HG03139 (cell line): Measurements from ENCODE around the gene CRNN.

ENCODE experiments used
- ATAC-seq: cut with Tn5 transposase; IDR thresholded peaks from one replicate; pipeline ENCODE4 v1.9.1; 2021; ENCODE audit not compliant: unreplicated experiment

CRNN gene

DNA sequence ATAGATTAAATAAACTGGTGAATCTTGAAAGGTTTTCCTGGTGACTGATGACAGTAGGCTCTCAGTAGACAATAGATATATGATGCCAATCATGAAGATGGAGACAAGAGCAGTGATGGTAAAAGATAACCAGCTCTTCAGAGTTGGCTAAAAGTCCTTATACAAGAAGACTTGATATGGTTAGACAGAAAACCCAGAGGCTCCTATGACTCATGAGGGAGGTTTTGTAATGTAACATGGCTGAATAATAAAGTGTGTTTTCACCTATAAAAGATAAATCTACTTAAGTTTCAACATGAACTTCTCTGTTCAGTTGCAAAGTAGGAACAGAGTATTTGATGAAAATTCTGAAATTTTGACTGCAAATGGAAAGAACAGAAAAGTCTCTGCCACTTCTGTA, 12.7 kb upstream of the CRNN start:
- ATAC-seq, result no peak

DNA sequence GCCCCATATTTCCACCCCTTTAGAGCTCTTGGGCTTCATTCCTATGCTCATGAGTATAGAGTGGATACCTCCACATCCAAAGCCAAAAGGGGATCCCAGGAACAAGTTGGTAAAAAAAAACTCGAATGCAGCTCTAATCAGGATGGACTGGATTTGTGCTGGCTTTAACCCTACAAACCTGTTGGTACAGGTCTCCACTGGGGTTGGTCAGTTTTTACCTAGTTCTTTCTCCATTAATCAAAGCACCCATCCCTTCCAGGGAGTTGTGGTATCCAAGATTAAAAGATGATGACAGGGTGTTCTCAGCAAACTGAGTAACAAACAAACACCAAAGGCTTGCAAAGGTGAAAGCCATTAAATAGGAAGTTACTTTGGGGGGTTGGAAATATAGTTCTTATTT, 5.9 kb upstream of the CRNN start:
- ATAC-seq, result no peak

DNA sequence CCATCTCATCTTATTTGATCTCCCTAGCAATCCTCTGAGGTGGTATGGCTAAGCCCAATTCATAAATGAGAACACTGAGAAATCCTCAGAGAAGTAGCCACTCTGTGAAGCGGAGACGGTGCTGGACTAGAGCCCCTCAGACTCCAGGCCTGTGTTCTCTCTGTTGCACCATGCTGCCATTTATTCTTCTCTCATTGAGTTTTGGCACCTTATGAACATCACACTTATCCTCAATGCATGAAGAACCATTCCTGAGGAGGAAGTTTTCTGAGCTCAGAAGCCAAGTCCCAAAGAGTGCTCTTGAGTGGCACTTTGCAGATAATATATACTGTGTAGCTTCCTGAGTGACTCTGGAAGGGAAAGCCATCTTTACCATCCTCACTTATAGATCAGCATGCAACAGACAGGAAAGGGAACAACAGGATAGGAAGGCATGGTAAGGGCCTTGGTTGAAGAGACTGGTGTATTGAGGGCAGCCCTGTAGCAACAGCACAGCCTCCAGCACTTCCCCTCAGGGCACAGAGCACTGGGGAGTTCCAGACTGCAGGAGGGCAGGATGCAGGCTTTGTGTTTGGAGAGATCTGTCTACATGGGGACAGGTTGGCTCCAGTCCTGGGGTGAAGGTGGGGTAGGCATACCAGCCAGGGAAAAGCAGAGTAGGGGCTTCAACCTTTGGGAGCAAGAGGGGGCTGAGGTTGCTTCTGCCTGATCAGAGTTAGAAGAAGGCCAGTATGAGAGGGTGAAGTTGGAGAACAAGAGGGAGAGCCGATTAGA, 1.6 kb upstream of the CRNN start:
- ATAC-seq, result no peak

DNA sequence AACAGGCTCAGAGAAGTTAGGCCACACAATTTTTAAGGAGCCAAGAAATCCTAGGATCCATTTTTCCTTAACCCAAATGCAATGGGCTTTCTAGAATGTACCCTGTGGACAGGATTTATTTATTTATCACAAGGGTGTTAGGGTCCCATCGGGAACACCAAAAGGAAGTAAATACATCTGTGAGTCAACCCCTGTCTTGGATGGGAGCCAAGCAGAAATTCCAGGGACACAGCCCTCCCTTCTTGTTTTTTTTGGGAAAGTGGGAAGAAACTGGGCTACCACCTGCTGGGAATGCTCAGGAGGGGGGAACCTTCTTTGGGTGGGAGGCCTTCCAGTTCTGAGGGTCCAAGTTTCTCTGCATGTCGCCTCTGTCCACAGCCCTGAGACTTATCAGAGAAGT, 1.3 kb downstream of the CRNN start:
- ATAC-seq, result no peak

DNA sequence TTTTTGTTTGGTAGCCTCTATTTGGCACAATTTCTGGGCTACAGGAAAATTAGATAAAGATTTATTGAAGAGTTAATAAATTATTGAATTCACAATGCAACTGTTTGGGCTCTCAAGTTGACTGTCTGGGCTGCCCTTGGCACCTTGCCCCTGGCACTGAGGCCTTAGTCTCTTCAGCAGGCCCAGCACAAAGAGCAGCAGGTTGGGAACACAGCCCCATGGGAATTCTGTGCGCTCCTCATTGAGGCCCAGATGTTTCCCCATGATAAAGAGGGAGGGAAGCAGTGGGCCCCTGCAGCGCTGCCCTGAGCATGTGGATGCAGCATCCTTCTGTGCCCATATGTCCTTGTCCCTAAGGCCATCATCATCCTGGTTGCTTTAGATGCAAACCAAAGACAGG, 2.9 kb downstream of the CRNN start:
- no peak for ATAC-seq

DNA sequence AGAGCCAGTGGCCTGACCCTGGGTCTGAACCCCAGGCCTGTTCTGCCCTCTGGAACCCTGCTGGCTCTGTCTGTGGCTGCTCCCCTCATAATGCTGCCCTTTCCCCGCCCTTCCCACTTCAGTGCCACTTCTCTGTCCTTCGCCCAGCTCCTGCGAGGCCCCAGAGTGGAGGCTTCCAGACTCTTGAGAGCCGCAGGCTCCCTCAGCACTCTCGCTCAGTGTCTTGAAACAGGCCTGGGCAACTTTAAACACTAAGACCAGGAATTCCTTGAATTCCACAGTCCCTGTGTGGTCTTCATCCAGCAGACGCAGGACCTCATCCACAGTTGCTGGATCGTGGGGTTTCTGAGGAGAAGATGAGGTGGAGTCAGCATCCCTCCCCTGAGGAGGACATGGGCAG, 3.5 kb downstream of the CRNN start:
- ATAC-seq, result no peak

DNA sequence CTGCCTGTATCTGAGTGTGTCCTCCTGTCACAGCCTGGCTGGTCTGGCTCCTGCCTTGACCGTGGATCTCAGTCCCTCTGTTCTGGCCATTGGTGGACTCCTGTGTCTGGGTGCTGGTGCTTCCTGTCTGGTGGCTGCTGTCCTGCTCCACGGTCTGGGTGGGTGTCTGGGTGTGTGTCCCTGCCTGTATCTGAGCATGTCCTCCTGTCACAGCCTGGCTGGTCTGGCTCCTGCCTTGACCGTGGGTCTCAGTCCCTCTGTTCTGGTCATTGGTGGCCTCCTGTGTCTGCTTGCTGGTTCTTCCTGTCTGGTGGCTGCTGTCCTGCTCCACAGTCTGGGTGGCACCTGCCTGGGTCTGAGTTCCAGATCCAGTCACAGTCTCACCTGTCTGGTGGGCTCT, 4.0 kb downstream of the CRNN start:
- no peak for ATAC-seq

DNA sequence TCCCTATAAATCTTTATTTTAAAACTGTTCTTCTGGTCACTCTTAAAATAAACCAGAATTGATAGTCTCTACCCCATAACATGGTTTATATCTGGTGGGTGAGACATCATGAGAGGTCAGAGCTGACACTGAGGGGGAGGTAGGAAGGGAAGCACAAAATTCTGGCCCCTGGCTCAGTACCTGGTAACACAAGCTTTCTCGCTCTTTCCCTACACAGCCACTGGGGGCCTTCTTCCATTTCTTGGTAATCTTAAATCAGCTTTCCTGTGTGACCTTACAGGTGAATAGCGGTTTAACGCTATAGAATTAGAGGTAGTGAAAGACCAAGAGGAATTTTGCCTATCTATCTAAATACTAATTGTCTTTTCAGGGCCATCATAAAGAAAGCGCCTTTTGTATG, 5.4 kb downstream of the CRNN start:
- ATAC-seq, result no peak

DNA sequence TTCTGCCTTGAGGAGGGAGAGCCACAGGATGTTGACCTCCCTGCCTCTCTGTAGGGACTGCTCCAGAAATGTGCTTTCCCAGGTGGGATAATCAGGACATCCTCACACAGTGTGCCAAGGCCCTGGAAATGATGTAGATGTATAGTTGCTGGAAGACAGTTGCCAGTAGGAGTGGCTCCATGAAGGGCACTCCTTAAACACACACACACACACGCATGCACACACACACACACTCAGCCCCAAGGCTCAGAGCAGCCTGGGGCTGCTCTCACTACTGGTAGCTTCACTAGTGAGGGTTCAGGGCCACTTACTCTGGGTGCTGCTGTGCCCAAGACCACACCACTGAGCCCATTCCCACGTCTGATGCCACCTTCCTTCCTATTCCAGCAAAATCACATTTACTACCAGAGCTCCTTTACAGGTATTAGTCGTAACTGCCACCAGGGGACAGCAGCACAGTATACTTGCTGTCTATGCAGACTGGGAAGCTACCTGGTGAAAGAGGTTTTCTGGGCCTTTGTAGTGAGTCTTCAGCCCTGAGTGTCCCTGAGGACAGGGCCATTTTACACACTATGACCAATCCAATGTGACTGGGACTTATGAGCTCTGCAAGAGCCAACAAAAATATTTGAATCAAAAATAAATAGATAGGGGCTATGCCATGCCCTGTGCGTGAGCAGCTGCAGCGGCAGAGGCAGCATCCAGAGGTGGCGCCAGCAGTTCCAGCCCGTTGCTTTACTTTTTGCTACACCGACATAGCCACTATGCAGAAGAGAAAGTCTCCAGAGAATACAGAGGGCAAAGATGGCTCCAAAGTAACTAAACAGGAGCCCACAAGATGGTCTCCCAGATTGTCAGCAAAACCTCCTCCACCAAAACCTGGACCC, 15.0 kb downstream of the CRNN start:
- ATAC-seq, result no peak

DNA sequence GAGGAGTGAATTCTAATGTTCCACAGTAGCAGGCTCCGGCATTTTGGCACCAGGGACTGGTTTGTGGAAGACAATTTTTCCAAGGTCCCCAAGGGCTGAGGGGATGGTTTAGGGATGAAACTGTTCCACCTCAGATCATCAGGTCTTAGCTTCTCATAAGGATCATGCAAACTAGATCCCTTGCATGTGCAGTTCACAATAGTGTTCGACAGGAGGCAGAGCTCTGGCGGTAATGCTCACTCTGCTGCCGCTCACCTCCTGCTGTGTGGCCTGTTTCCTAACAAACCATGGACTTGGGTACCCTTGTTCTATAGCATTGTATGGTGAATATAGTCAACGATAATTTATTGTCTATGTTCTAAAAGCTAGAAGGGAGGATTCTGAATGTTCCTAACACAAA, 16.6 kb downstream of the CRNN start:
- no peak for ATAC-seq

DNA sequence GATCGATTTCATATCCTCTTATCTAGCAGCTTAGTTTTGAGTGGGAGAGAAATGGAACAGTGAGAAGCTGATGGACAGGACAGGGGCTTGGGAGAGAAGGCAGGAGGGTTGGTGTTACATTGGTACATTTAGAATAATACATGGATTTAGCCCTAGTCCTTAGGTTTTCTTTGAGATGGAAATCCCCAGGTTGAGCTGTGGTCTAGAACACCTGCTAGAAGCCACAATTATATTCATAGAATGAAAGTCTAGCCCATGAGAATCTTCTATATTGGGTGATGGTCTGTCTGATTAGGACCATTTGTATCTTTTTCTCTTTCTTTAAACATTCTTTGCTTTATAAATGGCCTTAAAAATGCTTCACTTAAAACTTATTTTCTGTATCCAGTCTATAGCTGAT, 19.9 kb downstream of the CRNN start:
- no peak for ATAC-seq

DNA sequence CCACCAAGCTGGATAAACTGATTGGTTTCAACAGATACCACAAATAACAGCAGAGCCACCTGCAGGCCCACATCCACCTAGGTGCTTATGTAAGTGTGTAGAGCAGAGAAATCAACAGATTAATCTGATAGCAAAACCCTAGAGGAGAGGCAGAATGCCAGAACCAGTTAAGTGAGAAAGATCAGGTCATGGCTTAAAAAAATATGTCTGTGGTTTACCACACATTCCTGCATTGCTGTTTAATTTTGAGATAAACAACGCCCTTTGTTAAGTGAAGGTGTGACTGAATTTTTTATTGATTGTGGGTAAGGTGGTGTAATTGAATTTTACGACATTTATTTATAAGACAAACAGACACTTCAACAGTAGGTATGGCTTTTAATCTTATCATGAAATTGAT, 21.2 kb downstream of the CRNN start:
- ATAC-seq, result no peak

DNA sequence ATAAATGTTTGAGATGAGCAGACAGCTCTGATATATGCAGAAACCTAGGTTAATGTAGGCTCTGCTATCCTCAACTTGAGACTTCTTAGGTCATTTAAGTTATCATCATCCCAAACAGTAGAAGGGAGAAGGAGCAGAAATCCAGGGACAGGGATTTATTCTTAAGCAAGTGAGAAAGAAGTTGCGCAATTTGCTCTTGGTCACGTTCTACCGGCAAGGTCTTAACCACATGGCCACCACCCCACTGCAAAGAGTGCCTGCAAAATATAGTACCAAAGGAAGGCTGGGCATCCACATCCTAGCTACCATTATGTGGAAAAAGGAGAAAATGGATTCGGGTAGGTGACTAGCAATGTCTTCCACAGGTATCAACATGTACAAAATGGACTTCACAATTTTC, 25.2 kb downstream of the CRNN start:
- ATAC-seq, result no peak

DNA sequence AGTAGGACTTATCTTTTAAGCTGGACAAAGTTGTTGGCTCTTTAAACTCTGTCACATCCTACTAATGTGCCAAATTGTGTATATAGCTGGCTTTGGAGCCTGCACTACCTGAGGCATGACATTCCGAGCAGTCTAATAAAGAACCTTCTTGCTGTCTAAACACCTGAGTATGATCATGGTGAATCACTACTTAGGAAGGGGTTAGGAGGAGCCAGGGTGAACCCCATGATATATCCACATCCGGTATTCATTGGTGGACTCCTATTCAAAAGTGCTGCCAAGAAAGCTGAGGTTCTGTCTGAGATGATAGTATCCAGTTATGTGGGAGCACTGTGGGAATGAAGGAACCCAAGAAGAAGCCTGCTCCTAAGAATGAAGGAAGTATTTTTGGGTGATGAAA, 27.1 kb downstream of the CRNN start:
- no peak for ATAC-seq

DNA sequence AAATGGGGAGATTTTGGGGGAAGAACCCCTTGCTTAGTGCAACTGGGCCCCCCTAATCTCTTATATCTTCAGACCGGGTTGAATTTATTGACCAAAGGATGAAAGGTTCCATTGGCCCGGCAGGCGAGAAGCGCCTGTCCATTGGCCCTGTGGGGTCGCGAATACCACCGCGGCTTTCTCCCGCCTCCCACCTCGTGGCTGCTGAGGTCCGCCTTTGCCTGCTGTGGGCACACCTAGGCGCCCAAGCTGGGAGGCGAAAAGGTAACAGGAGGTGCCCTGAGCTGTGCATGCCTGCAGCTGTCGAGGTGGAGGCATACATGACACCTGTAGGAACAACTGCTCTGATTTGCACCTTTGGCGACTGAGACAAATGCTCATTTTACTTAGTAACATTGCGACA, 33.1 kb downstream of the CRNN start:
- ATAC-seq, result no peak

DNA sequence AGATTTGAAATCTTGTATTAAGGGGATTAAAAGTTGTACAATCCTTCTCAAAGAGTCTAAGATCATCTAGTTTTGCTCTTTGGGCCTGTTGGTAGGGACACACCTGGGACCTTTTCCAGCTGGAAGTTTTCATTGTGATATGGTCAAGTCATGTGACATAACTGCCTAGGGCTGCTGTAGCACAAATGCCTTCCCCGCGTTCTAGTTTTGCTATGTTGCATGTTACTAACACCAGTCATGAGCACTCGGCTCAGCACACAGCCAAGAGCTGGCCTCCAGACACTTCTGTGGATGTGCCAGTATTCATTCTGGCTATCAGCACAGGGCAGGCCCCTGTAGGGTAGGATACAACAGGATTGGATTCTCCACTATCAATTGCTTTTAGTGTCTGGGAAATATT, 39.6 kb downstream of the CRNN start:
- ATAC-seq, result no peak

DNA sequence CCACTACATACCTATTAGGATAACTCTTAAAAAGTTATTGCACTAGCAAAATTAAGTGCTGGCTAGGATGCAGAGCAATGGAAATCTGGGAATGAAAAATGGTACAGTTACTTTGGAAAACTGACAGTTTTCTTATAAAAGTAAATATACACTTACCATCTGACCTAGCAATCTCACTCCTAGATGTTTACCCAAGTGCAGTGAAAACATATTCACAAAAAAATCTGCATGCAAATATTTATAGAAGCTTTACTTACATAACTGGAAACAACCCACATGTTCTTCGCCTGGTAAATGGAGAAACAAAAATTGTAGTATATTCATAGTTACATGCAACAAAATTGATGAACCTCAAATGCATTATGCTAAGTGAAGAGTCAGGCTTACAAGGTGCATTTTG, 41.4 kb downstream of the CRNN start:
- no peak for ATAC-seq

DNA sequence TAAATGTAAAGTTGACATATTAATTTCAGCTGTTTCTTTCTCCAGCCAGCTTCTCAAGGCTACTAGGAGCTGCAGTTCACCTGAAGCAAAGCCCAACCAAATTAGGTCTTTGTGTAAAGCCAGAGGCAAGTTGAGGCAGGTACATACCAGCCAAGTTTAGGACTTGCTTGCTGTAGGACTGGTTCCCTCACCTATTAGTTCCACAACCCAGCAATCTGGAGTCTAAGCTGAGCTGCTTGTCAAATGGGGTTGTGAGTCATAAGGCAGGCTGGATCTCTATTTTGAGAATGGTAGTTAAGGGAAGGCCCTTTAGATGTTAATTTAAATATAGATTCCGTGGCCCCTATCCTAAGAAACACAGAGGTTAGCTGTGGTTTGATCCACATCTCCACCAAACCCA, 46.6 kb downstream of the CRNN start:
- ATAC-seq, result no peak

DNA sequence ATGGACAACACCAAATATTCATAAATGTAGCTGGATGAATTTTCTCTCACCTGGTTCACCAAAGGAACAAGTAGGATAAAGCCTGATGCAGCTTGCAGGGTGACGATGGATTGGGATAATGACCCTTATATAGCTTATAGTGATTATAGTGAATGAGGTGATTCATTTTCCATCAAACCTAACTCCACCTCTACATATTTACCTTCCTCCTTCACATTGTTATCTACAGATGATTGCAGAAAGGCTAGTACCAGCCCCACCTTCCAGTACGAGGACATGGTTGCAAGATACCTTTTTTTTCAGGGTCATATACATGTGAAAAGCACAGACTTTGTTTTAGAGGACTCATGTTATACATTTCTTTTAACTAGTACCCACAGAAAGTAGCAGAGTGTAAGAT, 54.2 kb downstream of the CRNN start, which contains the start of gene FLG2:
FLG2 (minus strand) TSS at position 101 of the 400 bp plus-strand sequence. CDS start 1,122 bp downstream, outside the sequence.
- ATAC-seq, result no peak
